Peyer's patch (tissue), 4 donors: ENCODE measurements around the gene HTN3. TPM values are rescaled to one million over a fixed set of nuclear protein-coding genes. Genes with fewer than 3 reads are reported as not detected.

Experiments
- DNase-seq, 3 donors: peaks; one replicate each; pipeline ENCODE4 v3.0.0-alpha.2; 2017 to 2019
- H3K27ac ChIP-seq, 4 donors: fragments of 200-600 bp; sonication (generic); one replicate each; pipeline ENCODE4 v1.5.1; 2016 to 2019
- H3K27me3 ChIP-seq, 2 donors: fragments of 200-600 bp; sonication (generic); one replicate each; pipeline ENCODE4 v1.5.1; 2019
- H3K36me3 ChIP-seq, 3 donors: fragments of 200-600 bp; sonication (generic); one replicate each; pipeline ENCODE4 v1.5.1; 2016 to 2019
- H3K4me1 ChIP-seq, 4 donors: fragments of 200-600 bp; sonication (generic); one replicate each; pipeline ENCODE4 v1.5.1; 2016 to 2019
- H3K4me3 ChIP-seq, 4 donors: fragments of 200-600 bp; sonication (generic); 1 replicate in 3 of 4; 2 replicates in 1 of 4; pipeline ENCODE4 v1.5.1; 2016 to 2019; ENCODE audit warnings: mild to moderate bottlenecking in 1 of 4
- H3K9me3 ChIP-seq, 4 donors: fragments of 200-600 bp; sonication (generic); one replicate each; pipeline ENCODE4 v1.5.1; 2016 to 2019; ENCODE audit warnings: mild to moderate bottlenecking in 1 of 4
- POLR2A ChIP-seq, 2 donors: fragments of 450-650 bp; IDR thresholded peaks; one replicate each; pipeline ENCODE4 v1.5.1; 2017; ENCODE audit warnings: antibody characterized with exemption in 2 of 2, mild to moderate bottlenecking in 2 of 2, moderate library complexity in 2 of 2
- total RNA-seq, 4 donors: library from RNA; depleted of rRNA; stranded (reverse); fragments of >200 nt; gene quantifications; one replicate each; pipeline ENCODE4 v1.1.0, GENCODE V29; 2016
- TF ChIP-seq, protein P1 (sequence below), 6 experiments: fragments of 450-650 bp in 4 of 6; fragments of 200-600 bp in 2 of 6; sonication (generic) in 1 of 6; IDR thresholded peaks; one replicate each; pipeline ENCODE4 v1.5.1; 2017 to 2019; ENCODE audit warnings: antibody characterized with exemption in 6 of 6, mild to moderate bottlenecking in 3 of 6, moderate library complexity in 1 of 6

Gene HTN3
- total RNA-seq, 4 donors from 2014 or later, result not detected

DNA sequence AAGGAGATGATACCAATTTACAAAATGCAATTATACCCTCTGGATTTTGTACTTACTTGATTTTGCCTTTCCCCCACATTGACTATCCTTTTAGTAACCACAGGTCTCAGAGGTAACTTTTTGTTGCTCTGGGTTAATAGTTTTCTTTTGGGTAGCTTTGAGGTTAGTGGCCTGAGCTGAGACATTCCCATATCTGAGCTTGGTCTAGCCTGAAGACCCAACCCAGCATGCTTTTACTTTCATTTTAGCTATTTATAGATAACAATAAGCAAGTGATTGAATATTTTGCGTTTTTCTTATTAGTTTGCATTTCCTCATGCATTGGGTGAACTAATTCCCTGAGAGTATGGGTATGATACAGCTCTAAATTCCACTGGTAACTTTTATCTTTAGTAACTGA lies 33.7 kb downstream of the HTN3 start:
- H3K27me3 ChIP-seq, result no peaks in the 10 kb centered on the region
- no peak overlapping the region for H3K4me3 ChIP-seq
- no peak for TF ChIP-seq POLR2A (IDR thresholded peaks at IDR 0.05)
- TF ChIP-seq, protein P1, sequence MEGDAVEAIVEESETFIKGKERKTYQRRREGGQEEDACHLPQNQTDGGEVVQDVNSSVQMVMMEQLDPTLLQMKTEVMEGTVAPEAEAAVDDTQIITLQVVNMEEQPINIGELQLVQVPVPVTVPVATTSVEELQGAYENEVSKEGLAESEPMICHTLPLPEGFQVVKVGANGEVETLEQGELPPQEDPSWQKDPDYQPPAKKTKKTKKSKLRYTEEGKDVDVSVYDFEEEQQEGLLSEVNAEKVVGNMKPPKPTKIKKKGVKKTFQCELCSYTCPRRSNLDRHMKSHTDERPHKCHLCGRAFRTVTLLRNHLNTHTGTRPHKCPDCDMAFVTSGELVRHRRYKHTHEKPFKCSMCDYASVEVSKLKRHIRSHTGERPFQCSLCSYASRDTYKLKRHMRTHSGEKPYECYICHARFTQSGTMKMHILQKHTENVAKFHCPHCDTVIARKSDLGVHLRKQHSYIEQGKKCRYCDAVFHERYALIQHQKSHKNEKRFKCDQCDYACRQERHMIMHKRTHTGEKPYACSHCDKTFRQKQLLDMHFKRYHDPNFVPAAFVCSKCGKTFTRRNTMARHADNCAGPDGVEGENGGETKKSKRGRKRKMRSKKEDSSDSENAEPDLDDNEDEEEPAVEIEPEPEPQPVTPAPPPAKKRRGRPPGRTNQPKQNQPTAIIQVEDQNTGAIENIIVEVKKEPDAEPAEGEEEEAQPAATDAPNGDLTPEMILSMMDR (IDR thresholded peaks at IDR 0.05), result no peak
- no peak overlapping the region for H3K27ac ChIP-seq
- no peaks in the 10 kb centered on the region for H3K9me3 ChIP-seq
- no peak for DNase-seq
- no peaks in the 10 kb centered on the region for H3K36me3 ChIP-seq
- no peaks in the 10 kb centered on the region for H3K4me1 ChIP-seq

DNA sequence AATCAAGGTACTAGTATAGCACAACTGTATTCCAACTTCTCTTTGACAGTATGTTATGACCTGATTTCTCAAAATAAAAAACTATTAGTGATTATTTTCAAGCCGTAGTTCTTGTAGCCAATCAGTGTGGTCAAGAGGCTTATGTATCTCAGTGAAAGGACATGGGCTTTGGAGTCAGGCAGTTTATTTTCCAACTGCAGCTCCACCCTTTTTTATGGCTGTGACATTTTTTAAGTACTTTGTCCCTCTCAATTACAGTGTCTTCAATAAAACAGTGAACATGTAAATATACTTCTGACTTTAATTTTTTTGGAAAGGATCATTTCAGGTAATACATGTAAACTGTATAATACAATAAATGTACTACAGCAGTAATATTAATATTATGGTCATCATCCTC lies 51.9 kb downstream of the HTN3 start:
- no peak for TF ChIP-seq POLR2A (IDR thresholded peaks at IDR 0.05)
- TF ChIP-seq, protein P1 (IDR thresholded peaks at IDR 0.05), result no peak
- H3K27me3 ChIP-seq, result no peaks in the 10 kb centered on the region
- H3K4me1 ChIP-seq, result no peaks in the 10 kb centered on the region
- no peaks in the 10 kb centered on the region for H3K36me3 ChIP-seq
- H3K9me3 ChIP-seq, result no peaks in the 10 kb centered on the region
- DNase-seq, result no peak
- no peak overlapping the region for H3K27ac ChIP-seq
- H3K4me3 ChIP-seq, result no peak overlapping the region

Other genes starting within 250 kb of the HTN3 start
- gene SULT1E1, start 168.3 kb upstream of the HTN3 start, total RNA-seq, result 10 to 100 TPM in 3 of 4 donors, 1 to 10 TPM in 1; 8.3 to 67.3 (median 44.1) TPM
- not detected for gene CSN1S1, start 97.4 kb upstream of the HTN3 start, total RNA-seq
- gene CSN2, start 62.7 kb upstream of the HTN3 start, total RNA-seq, result not detected
- gene STATH, start 32.5 kb upstream of the HTN3 start, total RNA-seq, result not detected
- not detected for gene HTN1, start 22.0 kb downstream of the HTN3 start, total RNA-seq
- not detected for gene PRR27, start 125.8 kb downstream of the HTN3 start, total RNA-seq
- not detected for gene ODAM, start 167.3 kb downstream of the HTN3 start, total RNA-seq
- gene FDCSP, start 197.7 kb downstream of the HTN3 start, total RNA-seq, result 10 to 100 TPM in 1 of 4 donors, 1 to 10 TPM in 1, not detected in 2; 2.4 to 36.3 TPM
- gene CSN3, start 214.1 kb downstream of the HTN3 start, total RNA-seq, result not detected